ENCODE data around the gene DMD.
"Not testable (repeated sequence)": the region's sequence is repeated elsewhere in the genome, so short reads cannot be mapped to it uniquely, and the experiment has no call there.

DMD gene

DNA sequence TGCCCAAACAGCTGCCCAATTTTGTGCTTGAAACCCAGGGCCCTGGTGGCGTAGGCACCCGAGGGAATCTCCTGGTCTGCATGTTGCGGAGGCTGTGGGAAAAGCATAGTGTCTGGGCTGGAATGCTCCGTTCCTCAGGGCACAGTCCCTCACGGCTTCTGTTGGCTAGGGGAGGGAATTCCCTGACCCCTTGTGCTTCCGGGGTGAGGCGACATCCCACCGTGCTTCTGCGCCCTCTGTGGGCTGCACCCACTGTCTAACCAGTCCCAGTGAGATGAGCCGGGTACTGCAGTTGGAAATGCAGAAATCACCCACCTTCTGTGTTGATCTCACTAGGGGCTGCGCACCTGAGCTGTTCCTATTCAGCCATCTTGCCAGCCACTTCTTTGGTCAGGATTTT lies 1740.1 kb downstream of the DMD start:
- no peak for DNase-seq

DNA sequence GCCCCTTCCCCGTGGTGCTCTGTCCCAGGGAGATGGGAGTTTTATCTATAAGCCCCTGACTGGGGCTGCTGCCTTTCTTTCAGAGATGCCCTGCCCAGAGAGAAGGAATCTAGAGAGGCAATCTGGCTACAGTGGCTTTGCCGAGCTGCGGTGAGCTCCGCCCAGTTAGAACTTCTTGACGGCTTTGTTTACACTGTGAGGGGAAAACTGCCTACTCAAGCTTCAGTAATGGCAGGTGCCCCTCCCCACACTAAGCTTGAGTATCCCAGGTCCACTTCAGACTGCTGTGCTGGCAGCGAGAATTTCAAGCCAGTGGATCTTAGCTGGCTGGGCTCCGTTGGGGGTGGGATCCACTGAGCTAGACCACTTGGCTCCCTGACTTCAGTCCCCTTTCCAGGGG lies 1740.6 kb downstream of the DMD start:
- not testable (repeated sequence) for DNase-seq

DNA sequence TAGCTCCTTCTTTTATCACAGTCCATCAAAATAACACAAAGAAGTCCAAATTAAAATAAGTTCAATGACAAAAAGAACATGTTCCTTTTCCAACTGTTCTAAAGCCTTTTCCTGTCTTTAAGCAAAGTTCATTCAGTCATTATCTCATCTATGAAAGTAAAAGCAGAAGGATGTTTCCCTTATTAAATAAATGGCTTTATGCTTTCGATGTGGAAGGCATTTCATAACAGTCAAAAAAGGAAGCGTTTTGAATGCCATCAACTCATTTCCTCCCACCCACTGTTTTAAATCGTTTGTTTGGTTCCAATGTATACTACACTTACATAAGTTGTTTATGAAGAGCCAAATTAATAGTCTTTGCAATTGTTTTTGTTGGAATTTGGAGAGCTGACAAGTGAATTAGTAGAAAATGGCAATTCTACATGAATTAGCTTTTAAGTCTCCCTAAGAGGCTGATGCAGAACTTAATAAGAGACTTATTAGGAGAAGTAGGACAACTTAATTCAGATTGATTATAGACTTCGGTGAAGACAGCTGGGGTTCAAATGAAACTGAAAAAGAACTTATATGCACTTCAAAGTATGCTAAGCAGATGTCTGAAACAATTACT lies 1746.9 kb downstream of the DMD start:
- DNase-seq, result no peak

DNA sequence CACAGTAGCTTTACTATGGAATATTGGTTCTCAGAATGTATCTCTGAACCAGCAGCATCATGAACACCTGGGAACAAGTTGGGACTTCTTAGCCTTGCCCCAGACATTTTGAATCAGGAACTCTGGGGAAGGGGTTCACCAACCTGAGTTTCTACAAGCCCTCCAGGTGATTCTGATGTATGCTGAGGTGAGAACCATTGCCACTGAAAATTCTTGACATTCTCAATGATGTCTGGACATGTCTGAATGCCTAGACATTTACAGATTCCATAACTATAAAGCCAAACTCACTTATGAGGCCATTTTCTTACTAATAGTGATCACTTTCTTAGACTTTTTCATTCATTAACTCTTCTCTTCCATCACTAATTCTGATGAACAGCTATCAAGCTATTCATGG lies 1750.1 kb downstream of the DMD start:
- no peak for DNase-seq

DNA sequence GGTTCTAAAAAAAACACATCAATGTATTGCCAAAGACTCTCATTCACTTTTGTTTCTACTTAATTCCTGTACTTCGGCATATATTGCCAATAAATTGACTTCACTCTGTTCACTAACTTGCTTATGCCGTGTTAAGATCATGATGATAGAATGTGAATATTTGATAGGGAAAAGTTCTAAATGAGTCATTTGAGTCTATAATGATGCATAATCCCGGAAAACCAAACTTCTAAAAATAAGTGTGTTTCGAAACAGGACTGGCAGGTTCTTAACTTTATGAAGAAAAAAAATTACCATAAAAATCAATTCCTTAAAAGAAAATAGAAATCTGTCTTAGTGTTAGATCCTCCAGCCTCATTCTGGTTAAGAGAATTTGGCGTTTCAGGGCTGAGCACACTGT lies 1752.0 kb downstream of the DMD start:
- DNase-seq, result no peak

DNA sequence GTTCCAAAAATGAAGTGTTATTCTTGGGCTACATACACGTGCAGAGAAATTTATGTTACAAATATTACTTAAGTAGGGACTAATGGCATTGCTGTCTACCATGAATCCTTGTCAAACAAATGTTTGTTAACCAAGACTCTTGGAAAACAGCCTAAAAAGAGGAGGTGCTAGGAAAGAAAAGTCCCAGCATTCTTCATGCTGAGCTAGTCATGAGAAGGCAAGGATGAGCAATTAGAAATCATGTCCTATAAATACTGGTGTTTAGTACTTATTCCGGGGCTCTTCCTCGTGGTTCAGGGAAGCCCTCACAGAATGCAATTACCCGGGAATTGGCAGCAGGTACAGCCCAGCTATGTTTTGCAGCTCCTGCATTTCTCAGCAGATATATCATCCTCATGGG lies 1761.4 kb downstream of the DMD start:
- no peak for DNase-seq

DNA sequence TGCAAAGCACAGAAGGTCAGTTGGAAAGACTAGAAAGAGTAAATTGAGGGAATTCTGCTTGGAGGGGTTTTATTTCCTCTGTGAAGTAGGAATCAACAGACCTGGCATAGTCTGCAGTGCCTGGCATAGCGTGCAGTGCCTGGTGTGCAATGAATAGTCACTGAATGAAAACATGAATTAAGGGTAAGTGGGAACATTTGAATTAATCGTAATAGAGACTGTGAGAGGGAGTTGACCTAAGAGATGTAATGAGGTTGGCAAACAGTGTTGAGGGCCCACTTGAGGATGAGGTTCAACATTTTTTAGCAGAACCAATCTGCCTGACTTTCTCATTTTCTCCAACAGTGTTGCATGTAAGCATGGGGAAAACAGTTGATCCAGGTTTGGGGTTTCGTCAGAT lies 1762.3 kb downstream of the DMD start:
- no peak for DNase-seq

DNA sequence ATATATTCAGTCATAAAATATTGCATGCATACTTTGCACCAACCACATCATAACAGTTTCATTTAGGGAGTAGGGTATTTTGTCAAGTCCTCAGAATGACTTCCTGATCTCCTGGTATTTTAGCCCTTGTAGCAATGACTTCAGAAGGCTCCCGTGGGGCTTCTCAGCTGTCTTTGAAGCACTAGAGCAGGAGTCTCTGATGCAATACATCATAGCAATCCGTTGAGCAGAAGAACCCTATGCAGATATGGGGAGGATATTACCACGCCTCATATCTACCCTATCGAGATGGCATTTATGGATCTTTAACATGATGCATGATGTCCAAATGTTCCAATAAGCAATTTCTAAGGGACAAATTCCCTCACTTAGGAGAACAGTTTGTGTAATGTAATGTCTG lies 1765.8 kb downstream of the DMD start:
- DNase-seq, result no peak

DNA sequence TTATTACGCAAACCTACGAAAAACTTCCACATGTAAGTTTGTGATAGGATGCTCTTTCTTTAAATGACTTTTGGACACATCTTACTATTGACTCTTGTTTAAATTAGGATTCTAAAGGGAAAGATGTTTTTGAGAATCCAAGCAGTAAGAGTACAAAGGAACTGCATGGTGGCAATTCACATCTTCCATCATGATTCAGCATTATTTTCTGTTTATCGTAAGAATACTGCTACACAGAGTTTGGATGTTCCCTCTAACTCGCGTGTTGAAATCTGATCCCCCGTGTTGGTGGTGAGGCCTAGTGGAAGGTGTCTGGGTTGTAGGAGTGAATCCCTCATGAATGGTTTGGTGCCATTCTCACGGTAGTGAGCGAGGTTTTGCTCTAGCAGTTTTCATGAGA lies 1767.7 kb downstream of the DMD start:
- no peak for DNase-seq

DNA sequence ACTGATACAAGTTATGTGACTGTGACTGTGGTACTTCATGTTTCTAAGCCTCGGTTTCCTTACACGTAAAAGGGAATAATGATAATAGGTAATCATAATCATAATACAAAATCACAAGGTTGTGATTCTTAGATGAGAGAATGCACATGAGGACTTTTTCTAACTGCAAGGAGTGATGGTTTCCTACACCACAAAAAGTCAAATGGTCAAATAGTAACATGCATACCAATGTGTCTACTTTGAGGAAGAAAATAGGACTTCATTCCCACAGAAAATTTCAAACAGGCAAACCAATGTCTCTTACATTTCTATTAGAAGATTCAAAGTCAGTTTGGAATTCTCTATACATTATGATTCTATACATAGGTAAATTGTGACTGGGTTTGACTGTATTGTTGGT lies 1770.8 kb downstream of the DMD start:
- DNase-seq, result no peak

DNA sequence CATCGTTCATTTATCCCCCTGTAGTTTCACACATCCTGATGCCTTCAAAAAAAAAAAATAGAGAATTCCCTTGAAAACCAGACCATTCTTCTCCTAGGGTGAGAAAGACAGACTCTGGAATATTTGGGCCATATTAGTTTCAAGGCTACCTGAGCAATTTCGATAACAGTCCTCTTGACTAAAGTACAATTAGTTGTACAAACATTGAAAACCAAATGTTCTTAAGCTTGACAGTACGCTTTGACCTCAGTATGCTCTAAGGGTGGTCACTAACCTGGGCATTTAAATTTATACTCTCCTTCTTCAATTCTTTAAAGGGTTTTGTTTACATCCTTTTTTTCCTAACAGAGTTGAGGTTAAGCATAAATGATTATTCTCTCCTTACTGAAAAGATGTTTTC lies 1774.9 kb downstream of the DMD start:
- DNase-seq, result no peak

DNA sequence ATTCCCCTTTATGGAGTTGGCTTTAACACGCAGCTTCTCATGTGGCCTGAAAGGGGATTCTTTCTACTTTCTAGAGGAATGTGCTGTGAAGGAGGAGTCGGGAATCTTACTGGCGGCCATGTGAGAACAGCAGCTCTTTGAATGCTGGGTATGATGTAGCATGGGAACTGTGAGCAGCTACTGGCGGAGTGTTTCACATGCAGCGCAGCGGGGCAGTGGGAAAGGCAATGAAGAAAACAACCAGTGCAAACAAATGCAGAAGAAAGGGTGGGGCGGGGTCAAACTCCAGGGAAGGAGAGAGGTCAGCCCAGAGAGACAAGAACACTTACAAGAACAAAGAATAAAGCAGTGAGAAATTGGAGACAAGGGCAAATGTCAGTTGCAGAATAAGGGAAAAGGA lies 1775.8 kb downstream of the DMD start:
- no peak for DNase-seq

DNA sequence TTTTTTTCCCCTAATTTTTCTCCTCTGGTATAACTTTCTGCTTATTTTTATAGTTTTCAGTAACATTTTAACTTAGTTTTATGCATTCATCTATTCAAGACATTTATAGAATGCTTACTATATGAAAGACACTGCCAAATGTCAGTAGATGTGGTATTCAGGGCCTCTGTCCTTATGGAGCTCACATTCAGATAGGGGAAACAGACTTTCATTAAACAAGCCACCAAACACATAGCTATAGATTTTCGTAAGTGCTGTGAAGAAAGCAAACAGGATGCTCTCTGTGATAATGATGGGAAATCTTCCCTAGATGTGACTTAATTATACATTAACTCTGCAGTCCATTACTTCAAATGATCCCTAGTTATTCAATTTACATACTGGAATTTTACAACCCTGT lies 1777.5 kb downstream of the DMD start:
- DNase-seq, result no peak

DNA sequence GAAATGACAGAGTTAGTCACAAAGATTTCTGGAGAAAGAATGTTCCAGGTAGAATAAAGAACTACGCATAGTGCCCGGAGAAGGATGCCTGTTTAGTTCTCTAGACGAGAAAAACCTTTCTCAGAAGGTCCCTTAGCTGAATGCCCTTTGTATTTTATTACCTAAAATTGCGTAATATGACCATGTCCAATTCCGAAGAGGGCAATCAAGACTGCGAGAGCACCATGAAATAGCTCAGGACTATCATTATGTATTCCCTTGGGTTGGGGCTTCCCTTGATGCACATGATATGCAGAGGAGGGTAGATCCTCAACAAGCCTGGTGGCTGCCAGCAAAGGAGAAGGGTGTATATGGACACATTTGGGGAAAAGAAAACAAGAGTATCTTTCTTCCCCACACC lies 1781.4 kb downstream of the DMD start:
- DNase-seq, result no peak

DNA sequence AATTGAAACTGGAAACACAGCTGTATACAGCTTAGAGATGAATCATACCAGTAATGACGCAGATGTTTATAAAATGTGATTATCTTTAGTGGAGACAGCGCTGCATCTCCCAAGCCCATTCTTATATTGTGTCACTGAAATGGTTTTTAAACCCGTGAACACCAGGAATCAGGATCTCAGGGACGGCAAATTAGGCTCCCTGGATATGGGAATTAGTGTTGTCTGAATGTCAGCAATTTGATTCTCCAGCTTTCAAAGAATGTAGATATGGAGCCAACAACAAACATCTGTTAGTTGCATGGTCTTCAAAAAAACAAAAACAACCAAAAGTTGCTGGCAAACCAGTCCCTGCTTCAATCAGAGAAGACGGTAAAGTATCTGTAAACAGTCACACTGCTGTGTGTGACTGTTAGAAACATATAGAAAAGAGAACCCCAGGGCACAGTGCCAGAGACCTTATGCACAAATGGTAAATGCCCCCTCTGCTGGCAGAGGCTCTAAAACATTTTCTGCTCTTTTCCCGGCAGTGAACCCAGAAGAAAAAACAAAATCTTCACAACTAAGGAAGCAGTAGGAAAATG lies 1787.7 kb downstream of the DMD start:
- peak in 1 of 2 donors; percentile 1 for DNase-seq

DNA sequence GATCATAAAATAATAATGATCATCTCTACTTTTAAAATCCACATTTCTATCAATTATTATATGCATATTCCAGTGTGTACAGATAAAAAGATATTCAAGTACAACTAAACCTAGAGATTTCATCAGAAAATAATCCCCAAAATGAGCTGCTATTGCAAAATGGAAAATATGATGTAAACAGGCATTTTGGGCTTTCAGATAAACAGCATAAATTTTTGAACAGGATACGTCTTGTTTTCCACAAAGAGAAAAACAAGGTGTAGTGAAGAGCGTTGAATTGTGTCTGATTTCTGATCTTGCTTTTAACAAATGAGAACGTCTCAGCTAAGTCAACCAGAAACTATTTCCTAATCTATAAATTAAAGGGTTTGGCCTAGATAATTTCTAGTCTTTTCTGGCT lies 1789.9 kb downstream of the DMD start:
- DNase-seq, result no peak

DNA sequence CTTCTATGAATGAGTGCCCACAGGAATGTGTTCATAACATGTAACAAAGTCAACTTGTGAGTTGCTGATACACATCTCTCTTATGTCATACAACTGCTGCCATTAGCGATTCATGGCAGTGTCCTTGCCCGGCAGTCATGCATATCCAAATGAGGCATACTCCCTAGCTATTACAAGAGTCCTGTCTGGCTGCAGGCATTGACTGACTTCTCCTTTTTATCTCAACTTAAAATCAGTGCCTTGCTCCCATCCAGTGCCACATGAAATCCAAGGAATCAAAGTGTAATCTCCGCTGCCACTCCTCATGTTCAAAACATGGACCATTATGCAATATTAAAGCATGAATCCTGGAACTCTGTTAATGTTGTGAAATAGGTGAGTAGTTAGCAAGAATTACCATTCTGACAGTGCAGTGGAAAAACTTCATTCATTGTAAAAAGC lies 1790.6 kb downstream of the DMD start:
- DNase-seq, result no peak

DNA sequence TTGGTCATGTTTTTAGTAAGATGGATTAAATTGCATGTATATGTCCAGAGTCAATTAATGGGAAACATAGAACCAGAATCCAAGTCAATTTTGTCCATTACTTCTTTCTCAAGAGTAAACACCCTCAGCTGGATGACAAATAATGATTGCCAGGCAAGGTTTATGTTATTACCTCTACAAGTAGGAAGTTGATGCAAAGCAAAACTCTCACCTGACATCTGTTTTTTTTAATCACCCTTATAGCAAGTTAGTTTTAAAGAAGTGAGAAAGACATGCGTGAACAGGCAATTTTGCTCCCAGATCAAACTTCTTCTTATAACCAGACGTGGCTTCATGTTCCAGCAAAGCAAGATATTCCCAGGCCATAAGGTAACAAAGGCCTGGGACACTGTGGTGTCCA lies 1791.0 kb downstream of the DMD start:
- DNase-seq, result no peak

DNA sequence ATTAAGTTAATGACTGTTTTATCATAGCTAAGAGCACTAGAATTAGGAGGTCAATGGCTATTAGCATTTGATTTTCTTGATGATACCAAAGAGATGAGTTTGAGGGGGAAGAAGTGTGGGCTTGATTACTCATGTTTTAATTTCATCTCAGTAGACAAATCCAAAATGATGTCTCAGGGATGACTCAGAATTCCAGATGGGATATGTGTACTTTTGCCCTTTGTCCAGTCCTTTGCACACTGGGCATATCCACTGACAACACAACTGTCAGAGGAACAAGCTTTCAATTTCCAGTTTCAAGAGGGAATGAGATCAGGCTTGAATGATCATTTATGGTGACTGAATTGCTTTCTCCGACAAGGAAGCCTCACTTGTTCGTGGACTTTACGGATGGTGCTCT lies 1814.2 kb downstream of the DMD start:
- DNase-seq, result no peak

DNA sequence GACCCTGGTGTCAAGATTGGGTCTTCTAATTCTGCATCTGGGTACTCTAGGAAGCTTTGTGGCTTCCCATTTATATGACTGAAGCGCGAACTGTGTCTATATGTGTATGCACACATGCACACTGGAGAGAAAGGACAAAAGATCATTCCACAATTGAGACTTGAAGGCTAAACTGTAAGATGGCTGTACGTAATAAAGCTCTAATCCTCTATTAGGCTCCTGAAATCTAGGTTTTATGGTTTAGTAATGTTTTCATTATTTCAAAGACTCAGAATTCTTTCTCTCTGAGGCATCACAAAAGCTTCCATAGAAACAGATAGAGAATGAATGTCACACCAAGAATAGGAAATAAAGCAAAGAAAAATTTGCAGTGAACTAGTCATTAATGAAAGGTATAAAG lies 1818.8 kb downstream of the DMD start:
- no peak for DNase-seq

DNA sequence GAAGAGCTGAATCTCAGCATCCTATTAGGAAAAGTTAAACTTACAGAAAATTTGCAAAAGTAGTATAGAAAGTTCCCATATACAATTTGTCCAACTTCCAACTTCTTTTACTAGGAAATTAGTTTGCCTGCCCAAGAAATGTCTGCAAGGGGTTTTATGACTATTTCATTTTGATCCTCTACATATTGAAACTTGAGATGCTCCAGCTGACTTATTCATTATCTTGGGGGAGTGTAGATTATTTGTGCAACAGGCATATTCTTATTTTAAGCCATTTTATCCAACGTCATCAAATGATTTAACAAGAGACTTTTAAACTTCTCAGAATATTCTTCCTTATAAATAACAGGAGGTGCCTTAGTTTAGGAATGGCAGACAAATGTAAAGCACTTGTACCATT lies 1822.4 kb downstream of the DMD start:
- DNase-seq, result no peak

DNA sequence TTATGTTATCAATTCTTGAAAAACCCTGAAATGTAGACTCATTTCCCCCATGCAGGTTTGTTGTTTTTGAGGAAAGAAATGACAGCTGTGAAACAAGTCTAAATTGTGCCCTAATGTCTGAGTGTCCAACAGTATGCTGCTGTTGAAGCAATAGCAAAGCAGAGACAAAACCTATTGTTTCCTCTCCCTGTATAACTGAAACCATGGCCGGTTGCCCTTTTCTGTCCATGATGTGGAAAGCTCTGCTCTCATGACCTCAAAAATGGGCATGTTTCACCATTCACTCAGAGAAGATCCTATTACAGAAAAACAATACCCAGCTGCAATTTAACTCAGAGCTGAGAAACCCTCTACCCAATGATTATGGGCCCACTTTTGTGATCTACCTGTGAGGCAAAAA lies 1826.9 kb downstream of the DMD start:
- DNase-seq, result no peak

DNA sequence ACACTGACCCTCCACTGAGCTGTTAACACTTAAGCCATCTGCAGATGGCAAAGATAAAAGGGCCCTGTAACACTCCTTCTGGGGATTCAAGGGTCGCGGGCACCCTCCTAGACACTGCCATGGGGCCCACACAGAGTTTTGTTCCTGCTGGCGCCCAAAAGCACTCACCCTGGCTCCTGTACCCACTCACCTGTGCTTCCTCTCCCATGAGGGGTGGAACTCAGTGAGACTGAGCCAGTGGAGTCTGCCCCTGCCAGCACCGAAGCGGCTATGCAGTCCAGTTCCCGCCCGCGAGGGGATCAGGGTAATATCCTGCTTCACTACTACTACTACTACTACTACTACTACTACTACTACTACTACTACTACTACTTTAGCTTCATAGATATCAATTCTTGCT lies 1827.4 kb downstream of the DMD start:
- DNase-seq, result no peak

DNA sequence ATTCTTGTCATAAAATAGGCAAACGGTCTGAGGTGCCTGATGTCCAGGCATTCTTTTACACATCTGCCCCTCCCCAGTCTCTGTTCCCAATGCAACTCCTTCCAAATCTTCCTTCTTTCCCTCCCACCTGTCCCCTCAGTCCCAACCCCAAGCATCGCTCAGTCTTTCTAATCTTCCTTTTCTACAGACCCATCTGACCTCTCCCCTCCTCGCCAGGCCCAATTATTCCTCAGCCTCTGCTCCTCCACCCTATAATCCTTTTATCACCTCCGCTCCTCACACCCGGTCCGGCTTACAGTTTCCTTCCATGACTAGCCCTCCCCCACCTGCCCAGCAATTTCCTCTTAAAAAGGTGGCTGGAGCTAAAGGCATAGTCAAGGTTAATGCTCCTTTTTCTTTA lies 1832.4 kb downstream of the DMD start:
- not testable (repeated sequence) for DNase-seq

DNA sequence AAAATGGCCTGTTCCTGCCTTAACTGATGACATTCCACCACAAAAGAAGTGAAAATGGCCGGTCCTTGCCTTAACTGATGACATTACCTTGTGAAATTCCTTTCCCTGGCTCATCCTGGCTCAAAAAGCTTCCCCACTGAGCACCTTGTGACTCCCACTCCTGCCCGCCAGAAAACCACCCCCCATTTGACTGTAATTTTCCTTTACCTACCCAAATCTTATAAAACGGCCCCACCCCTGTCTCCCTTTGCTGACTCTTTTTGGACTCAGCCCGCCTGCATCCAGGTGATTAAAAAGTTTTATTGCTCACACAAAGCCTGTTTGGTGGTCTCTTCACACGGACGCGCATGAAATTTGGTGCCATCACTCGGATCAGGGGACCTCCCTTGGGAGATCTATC lies 1833.5 kb downstream of the DMD start:
- DNase-seq, result not testable (repeated sequence)

Measured in stimulated activated CD4-positive, alpha-beta T cell treated with anti-CD3 and anti-CD28 coated beads, Interleukin-2, amount 100 ng/mL, for 24 hours (primary cell).